Hematopoietic multipotent progenitor cell treated with erythropoietin and hydrocortisone succinate and interleukin-3 and kit ligand, for 4 days (in vitro differentiated cells): Measurements from ENCODE around the gene CEP192.
A peak's percentile ranks its signal among the peaks of the same experiment; 100 is the strongest.

Experiments used
- DNase-seq: peaks from one replicate; pipeline ENCODE4 v3.0.0-alpha.2; 2015

Gene CEP192

DNA sequence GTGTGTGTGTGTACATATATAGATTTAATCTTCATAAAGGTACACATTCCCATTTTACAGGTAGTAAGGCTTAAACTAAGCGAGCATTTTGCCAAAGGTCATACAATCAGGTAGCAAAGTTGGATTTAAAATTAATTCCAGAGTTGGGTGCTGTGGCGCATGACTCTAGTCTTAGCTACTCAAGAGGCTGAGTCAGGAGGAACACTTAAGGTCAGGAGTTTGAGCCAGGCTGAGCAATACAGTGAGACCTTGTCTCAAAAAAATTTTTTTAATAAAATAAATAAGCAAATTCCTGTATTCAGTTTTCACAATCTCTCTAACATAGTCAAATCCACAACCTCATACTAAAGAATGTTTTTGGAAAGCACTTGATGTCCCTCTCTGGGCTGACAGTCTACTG is 115.9 kb downstream of the CEP192 start:
- no peak for DNase-seq

DNA sequence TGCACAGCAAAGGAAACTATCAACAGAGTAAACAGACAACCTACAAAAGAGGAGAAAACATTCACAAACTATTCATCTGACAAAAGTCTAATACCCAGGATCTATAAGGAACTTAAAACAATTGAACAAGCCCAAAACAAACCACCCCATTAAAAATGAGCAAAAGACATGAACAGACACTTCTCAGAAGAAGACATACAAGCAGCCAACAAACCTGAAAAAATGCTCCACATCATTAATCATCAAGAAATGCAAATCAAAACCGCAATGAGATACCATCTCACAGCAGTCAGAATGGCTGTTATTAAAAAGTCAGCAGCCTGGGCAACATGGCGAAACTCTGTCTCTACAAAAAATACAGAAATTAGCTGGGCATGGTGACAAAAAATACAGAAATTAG is 117.2 kb downstream of the CEP192 start:
- DNase-seq: no peak

DNA sequence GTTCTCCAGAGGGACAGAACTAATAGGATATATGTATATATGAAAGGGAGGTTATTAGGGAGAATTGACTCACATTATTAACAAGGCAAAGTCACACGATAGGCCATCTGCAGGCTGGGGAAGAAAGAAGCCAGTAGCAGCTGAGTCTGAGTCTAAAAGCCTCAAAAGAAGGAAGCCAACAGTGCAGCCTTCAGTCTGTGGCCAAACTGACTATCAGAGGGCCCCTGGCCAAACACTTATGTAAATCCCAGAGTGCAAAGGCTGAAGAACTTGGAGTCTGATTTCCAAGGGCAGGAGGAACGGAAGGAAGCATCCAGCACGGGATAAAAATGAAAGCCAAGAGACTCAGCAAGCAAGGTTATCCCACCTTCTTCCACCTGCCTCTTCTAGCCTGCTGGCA is 119.4 kb downstream of the CEP192 start:
- no peak for DNase-seq

- DNase-seq: peak; percentile 78
These were observed 121.8 kb downstream of the CEP192 start for GRCh38 chr18:13112982-13113381.

DNA sequence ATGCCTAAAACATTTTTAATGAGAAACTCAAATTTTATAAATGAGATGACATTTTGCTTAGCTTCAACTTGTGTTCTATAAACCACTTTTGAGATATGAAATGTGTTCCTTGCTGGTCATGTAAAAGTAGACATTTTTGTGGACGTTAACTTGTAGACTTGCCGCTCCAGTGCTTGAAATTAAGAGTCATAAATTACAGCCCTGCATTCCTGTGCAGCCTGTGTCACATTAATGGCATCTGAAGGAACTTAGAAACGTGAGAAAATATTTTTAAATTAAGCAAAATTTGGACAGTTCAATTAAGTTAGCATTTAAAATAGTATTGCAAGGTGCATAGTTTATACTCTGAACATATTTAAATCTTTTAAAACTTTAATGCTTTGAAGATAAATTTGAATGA is 129.1 kb downstream of the CEP192 start:
- DNase-seq: no peak

- no peak for DNase-seq
These were observed 129.8 kb downstream of the CEP192 start for GRCh38 chr18:13120983-13121441.

- DNase-seq: no peak
These were observed 133.2 kb downstream of the CEP192 start for GRCh38 chr18:13124411-13124810.

GRCh38 chr18:13125191-13125590 is 134.0 kb downstream of the CEP192 start:
- DNase-seq: no peak

DNA sequence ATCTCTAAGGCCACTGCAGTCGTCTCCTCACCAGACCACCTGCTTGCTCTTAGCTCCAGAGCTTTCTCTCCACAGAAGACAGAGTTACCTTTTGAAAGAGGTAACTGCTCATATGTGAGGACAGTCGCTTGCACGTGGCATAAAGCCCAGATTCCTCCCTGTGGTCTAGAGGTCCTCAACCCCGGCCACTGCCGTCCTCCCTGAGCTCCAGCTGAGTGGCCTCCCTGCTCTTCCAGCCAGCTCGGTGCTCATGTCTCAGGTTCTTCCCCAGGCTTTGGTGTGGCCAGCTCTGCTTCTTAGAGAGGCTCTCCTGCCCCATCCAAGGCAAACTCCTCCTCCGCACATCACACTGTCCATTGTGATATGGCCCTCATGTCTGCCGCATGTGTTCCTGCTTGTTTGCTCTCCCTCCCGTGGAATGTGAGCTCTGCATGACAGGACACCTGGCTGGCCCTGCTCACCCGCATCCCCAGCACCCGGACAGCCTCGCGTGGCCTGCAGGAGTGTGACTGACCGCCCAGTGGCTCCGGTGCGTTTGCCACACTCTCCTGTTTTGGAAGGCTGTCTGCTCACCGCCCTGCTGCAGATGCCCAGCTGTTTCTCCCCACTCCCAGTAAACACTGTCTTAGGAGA is 135.9 kb downstream of the CEP192 start:
- DNase-seq: no peak

- no peak for DNase-seq
These were observed 140.1 kb downstream of the CEP192 start for GRCh38 chr18:13131283-13131682.

- no peak for DNase-seq
These were observed 143.6 kb downstream of the CEP192 start for GRCh38 chr18:13134551-13135401.

GRCh38 chr18:13136056-13136903 is 145.1 kb downstream of the CEP192 start:
- DNase-seq: peak; percentile 72

GRCh38 chr18:13136904-13137669 is 145.9 kb downstream of the CEP192 start:
- DNase-seq: peak; percentile 62

DNA sequence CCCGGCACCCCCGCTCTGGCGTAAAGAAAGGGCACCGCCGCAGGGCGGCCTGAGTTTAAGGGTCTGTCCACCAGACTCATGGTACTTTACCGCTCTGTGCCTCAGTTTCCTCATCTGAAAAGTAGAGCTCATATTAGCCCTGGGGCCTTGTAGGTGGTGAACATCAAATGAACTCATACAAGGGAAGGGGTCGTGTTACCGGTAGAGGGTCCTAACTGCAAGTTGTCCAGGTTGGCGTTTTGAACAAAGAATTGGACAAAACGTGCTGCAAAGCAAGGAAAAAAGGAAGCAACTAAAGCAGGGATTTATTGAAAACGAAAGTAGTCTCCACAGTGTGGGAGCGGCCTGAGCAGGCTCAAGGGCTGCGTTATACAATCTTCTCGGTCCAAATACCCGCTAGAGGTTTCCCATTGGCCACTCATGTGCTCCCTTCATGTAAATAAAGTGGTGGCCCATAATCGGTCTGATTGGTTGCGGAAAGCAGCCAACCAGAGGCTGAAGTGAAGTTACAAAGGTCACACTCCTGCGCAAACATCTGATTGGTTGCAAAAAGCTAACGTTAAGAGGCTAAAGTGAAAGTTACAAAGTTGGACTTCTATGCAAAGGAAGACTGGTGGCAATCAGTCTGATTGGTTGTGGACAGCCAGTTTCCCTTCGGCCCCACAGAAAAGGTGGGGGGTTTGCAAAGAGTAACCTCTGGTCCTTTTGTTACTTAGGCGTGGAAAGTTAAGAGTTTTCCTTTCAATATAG is 146.7 kb downstream of the CEP192 start:
- DNase-seq: peak; percentile 96

GRCh38 chr18:13138420-13139139 is 147.4 kb downstream of the CEP192 start:
- no peak for DNase-seq

GRCh38 chr18:13139885-13140450 is 148.8 kb downstream of the CEP192 start:
- no peak for DNase-seq

- no peak for DNase-seq
These were observed 150.0 kb downstream of the CEP192 start for GRCh38 chr18:13141209-13141608.

DNA sequence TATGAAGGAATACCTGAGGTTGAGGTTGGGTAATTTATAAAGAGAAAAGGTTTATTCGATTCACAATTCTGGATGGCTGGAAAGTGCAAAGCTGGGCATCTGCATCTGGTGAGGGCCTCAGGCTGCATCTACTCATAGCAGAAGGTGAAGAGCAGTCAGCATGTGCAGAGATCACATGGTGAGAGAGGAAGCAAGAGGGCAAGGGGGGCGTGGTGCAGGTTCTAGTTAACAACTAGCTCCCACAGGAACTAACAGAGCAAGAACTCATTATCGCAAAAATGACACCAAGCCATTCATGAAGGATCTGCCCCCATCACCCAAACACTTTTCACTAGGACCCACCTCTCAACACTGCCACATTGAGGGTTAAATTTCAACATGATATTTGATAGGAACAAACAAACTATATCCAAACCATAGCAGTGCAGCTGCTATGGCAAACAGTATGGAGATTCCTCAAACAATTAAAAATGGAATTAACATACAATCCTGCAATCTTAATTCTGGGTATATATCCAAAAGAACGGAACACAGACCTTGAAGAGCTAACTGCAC is 154.6 kb downstream of the CEP192 start:
- DNase-seq: no peak

DNA sequence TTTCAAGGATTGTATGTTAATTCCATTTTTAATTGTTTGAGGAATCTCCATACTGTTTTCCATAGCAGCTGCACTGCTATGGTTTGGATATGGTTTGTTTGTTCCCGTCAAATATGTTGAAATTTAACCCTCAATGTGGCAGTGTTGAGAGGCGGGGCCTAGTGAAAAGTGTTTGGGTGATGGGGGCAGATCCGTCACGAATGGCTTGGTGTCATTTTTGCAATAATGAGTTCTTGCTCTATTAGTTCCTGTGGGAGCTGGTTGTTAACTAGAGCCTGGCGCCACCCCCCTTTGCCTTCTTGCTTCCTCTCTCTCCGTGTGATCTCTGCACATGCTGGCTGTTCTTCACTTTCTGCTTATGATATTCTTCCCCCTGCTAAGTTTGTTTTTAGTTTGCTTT is 156.0 kb downstream of the CEP192 start:
- DNase-seq: peak; percentile 56

- no peak for DNase-seq
These were observed 160.5 kb downstream of the CEP192 start for GRCh38 chr18:13151656-13152055.
